GM12878 (cell line): Measurements from ENCODE around the gene EPAS1. TPM values are rescaled to one million over a fixed set of nuclear protein-coding genes. Genes with fewer than 3 reads are reported as not detected.

Source experiments
- ATAC-seq: fragments of 200-7000 bp; cut with Tn5 transposase; 3 replicates; pipeline ENCODE4 v1.9.1; 2020; ENCODE audit warnings: mild to moderate bottlenecking, moderate library complexity
- BruUV-seq: library from RNA; stranded (reverse); fragments of 400-500 nt; replicated peaks from 2 replicates; lab custom pipeline; 2021; lab: Mats Ljungman, UMichigan
- CTCF ChIA-PET: fragments of 300-600 bp; sonication (Branson Sonifier 250); formaldehyde crosslinking; extraction: SDS; loops from one replicate; lab custom pipeline; 2021; ENCODE audit warnings: inconsistent platforms; lab: Yijun Ruan, JAX
- POLR2A ChIA-PET: fragments of 350-600 bp; formaldehyde crosslinking; extraction: SDS; loops from one replicate; lab custom pipeline; 2021; ENCODE audit warnings: inconsistent platforms; lab: Charles Lee
- RAD21 ChIA-PET: fragments of 300-600 bp; sonication (Branson Sonifier 250); formaldehyde crosslinking; loops from one replicate; lab custom pipeline; 2023; ENCODE audit warnings: antibody characterized with exemption; ENCODE audit not compliant: unreplicated experiment; lab: Charles Lee
- SMC1A ChIA-PET: fragments of 300-600 bp; sonication (Branson Sonifier 250); formaldehyde crosslinking; loops from one replicate; lab custom pipeline; 2023; ENCODE audit not compliant: unreplicated experiment, uncharacterized antibody; lab: Charles Lee
- DNase-seq: peaks from one replicate; pipeline ENCODE4 v3.0.0-alpha.2; 2011; ENCODE audit warnings: low read depth, low spot score
- FAIRE-seq: peaks from 3 replicates; lab custom pipeline; 2011; peaks lifted over from hg19 to GRCh38; lab: Jason Lieb, UNC
- H2AFZ ChIP-seq: 2 replicates; pipeline ENCODE4 v1.6.0; 2011; ENCODE audit warnings: low read depth, low read length, control low read depth; ENCODE audit not compliant: control insufficient read depth
- H3K27ac ChIP-seq: 2 replicates; pipeline ENCODE4 v1.5.1; 2011; ENCODE audit warnings: control low read depth; ENCODE audit not compliant: control insufficient read depth, insufficient read depth
- H3K27me3 ChIP-seq, 2 experiments: replicated peaks in 1 of 2; 2 replicates each; pipeline versions ENCODE4 v1.6.0 to v1.6.1; 2011; ENCODE audit warnings: low read length in 1 of 2; ENCODE audit not compliant: control insufficient read depth in 2 of 2, insufficient read depth in 2 of 2
- H3K36me3 ChIP-seq, 2 experiments: 2 replicates each; pipeline ENCODE4 v1.5.1; 2011; ENCODE audit warnings: low read length in 1 of 2; ENCODE audit not compliant: control insufficient read depth in 2 of 2, insufficient read depth in 2 of 2
- H3K4me1 ChIP-seq: 2 replicates; pipeline ENCODE4 v1.6.1; 2011; ENCODE audit warnings: mild to moderate bottlenecking, low read length, moderate library complexity, mixed read lengths; ENCODE audit not compliant: control insufficient read depth, insufficient read depth
- H3K4me2 ChIP-seq: 2 replicates; pipeline ENCODE4 v1.6.0; 2011; ENCODE audit warnings: control low read depth; ENCODE audit not compliant: control insufficient read depth, insufficient read depth
- H3K4me3 ChIP-seq: fragments of 200-600 bp; sonication (generic); 2 replicates; pipeline ENCODE4 v1.5.1; 2016
- H3K79me2 ChIP-seq: 2 replicates; pipeline ENCODE4 v1.6.0; 2011; ENCODE audit warnings: low read length; ENCODE audit not compliant: control insufficient read depth, insufficient read depth
- H3K9ac ChIP-seq: 2 replicates; pipeline ENCODE4 v1.8.0; 2011; ENCODE audit warnings: low read length, control low read depth, mixed read lengths; ENCODE audit not compliant: control insufficient read depth, insufficient read depth
- H3K9me3 ChIP-seq: replicated peaks from 3 replicates; pipeline ENCODE4 v1.5.1; 2011; ENCODE audit warnings: mild to moderate bottlenecking, low read length; ENCODE audit not compliant: control insufficient read depth, insufficient read depth
- H4K20me1 ChIP-seq: 2 replicates; pipeline ENCODE4 v1.6.0; 2011; ENCODE audit not compliant: control insufficient read depth, insufficient read depth
- CBX5 ChIP-seq: sonication (generic); IDR thresholded peaks from 2 replicates; pipeline ENCODE4 v1.6.1; 2016; ENCODE audit warnings: low read depth, moderate library complexity, mild to moderate bottlenecking, inconsistent platforms
- CHD1 ChIP-seq: IDR thresholded peaks from 2 replicates; pipeline ENCODE4 v1.6.1; 2012; ENCODE audit warnings: low read depth, low read length, improper control_type of control experiment
- CHD2 ChIP-seq: IDR thresholded peaks from 2 replicates; pipeline ENCODE4 v1.6.1; 2011; ENCODE audit warnings: low read depth, low read length, improper control_type of control experiment, borderline replicate concordance
- IKZF2 ChIP-seq, 2 experiments: fragments of 450-650 bp; IDR thresholded peaks; 2 replicates each; pipeline ENCODE4 v1.6.1; 2017; ENCODE audit warnings: mild to moderate bottlenecking in 2 of 2, moderate library complexity in 2 of 2
- SMARCA5 ChIP-seq: fragments of 450-650 bp; IDR thresholded peaks from 2 replicates; pipeline ENCODE4 v1.6.1; 2017; ENCODE audit warnings: mild to moderate bottlenecking
- SUPT20H ChIP-seq: IDR thresholded peaks from 2 replicates; pipeline ENCODE4 v1.6.1; 2011; ENCODE audit warnings: low read depth, mild to moderate bottlenecking, low read length, moderate library complexity, borderline replicate concordance; ENCODE audit not compliant: control insufficient read depth
- ZNF274 ChIP-seq: IDR thresholded peaks from one replicate; pipeline ENCODE4 v1.8.0; 2011; ENCODE audit not compliant: insufficient read length, insufficient read depth
- ZNF384 ChIP-seq: IDR thresholded peaks from 2 replicates; pipeline ENCODE4 v1.6.1; 2012; ENCODE audit warnings: low read depth, mild to moderate bottlenecking, low read length, improper control_type of control experiment, borderline replicate concordance
- ZNF622 ChIP-seq: fragments of 450-650 bp; IDR thresholded peaks from 2 replicates; pipeline ENCODE4 v1.6.1; 2017; ENCODE audit warnings: mild to moderate bottlenecking, inconsistent platforms
- WGBS: methylation state at CpG from one replicate; pipeline ENCODE4 v1.1.6; 2016; ENCODE audit warnings: low lambda C conversion rate; ENCODE audit not compliant: insufficient replicate concordance, insufficient coverage; ENCODE audit errors: missing lambda C conversion rate; 5-methylcytosine and 5-hydroxymethylcytosine counted together
- in situ Hi-C: fragments of 300-500 bp; cut with MboI; formaldehyde crosslinking; loops from 9 replicates; pipeline ENCODE4 v1.14.3; 2018; ENCODE audit warnings: mixed read lengths
- intact Hi-C: fragments of 100-400 bp; cut with micrococcal nuclease; formaldehyde crosslinking; loops from one replicate; pipeline ENCODE4 v1.14.2; 2022; ENCODE audit not compliant: unreplicated experiment
- polyA plus RNA-seq, 11 experiments: library from polyadenylated mRNA; depleted of rRNA in 4 of 11; unstranded in 6 of 11; stranded (reverse) in 5 of 11; fragments of >200 nt; fragmentation: Nextera tagmentation in 4 of 11; fragmentation: Illumina TruSeq in 1 of 11; extraction: Ambion mirVana in 4 of 11; extraction: Trizol in 1 of 11; gene quantifications; 1 replicate in 1 of 11; 2 replicates in 10 of 11; pipeline versions ENCODE4 v1.2.1 to v1.2.3, GENCODE V29; 2011 to 2016; ENCODE audit warnings: inconsistent platforms in 2 of 11, missing spikeins in 2 of 11, low read depth in 1 of 11
- total RNA-seq, 4 experiments: library from RNA; depleted of rRNA in 3 of 4; stranded (reverse); fragments of >200 nt in 3 of 4; fragmentation: Illumina TruSeq in 1 of 4; extraction: Trizol in 1 of 4; gene quantifications; 2 replicates each; pipeline versions ENCODE4 v1.2.1 to v1.2.3, GENCODE V29; 2013 to 2021
- TF ChIP-seq, protein P1 (sequence below): fragments of 450-650 bp; IDR thresholded peaks from 2 replicates; pipeline ENCODE4 v1.6.1; 2018; ENCODE audit warnings: borderline replicate concordance, mild to moderate bottlenecking; ENCODE audit not compliant: partially characterized antibody
- TF ChIP-seq, protein P2 (sequence below): IDR thresholded peaks from 2 replicates; pipeline ENCODE4 v1.6.1; 2011; ENCODE audit warnings: borderline replicate concordance, low read depth, mild to moderate bottlenecking, moderate library complexity, low read length; ENCODE audit not compliant: insufficient read depth, poor library complexity, severe bottlenecking

Gene EPAS1
- total and polyA plus RNA-seq, 10 of the 15 experiments (the other 5 are each of a cell fraction or from before 2014, with no cell fraction given): 0.11 to 22.0 (median 1.3) TPM; not detected in 1

DNA sequence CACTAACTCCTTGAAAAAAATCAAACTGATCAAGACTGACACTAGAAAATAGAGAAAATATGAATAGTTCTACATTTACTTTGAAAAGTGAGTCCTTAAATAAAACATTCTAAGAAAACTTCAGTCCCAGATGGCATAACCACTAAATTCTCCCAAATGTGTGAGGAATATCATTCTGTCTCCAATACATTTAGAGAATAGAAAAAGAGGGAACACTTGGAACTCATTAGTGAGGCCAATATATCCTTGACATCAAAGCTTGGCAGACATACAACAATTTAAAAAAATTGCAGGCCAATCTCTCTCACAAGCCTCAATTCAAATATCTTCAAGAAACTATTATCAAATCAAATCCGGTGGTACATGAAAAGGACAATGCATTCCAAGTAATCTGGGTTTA is 102.8 kb downstream of the EPAS1 start:
- no peak overlapping the region for H3K9ac ChIP-seq
- no peaks in the 10 kb centered on the region for H4K20me1 ChIP-seq
- no TSS peak for BruUV-seq
- SMC1A ChIA-PET: interaction anchor here (2.1 kb wide), 1 partner anchor 250 kb away, joined by 4 read pairs; no protein-coding TSS in a partner anchor
- in situ Hi-C loops: no loop called here
- no peaks in the 10 kb centered on the region for H3K9me3 ChIP-seq
- no peak for ATAC-seq
- intact Hi-C loops: no loop called here
- peaks cover 0 to 2% of the 10 kb centered on the region in 2 experiments; a peak in 1 of 4 replicates for H3K27me3 ChIP-seq
- H3K4me2 ChIP-seq: no peak overlapping the region
- no peak overlapping the region for H2AFZ ChIP-seq
- CTCF ChIA-PET: no interaction called here
- no peaks in the 10 kb centered on the region for H3K36me3 ChIP-seq
- FAIRE-seq: no peak
- WGBS: 56% methylated on average over 1 of the region's 1 CpG
- RAD21 ChIA-PET: no interaction called here
- no peaks in the 10 kb centered on the region for H3K4me1 ChIP-seq
- no peak overlapping the region for H3K4me3 ChIP-seq
- H3K27ac ChIP-seq: no peak overlapping the region
- TF ChIP-seq, protein P1, sequence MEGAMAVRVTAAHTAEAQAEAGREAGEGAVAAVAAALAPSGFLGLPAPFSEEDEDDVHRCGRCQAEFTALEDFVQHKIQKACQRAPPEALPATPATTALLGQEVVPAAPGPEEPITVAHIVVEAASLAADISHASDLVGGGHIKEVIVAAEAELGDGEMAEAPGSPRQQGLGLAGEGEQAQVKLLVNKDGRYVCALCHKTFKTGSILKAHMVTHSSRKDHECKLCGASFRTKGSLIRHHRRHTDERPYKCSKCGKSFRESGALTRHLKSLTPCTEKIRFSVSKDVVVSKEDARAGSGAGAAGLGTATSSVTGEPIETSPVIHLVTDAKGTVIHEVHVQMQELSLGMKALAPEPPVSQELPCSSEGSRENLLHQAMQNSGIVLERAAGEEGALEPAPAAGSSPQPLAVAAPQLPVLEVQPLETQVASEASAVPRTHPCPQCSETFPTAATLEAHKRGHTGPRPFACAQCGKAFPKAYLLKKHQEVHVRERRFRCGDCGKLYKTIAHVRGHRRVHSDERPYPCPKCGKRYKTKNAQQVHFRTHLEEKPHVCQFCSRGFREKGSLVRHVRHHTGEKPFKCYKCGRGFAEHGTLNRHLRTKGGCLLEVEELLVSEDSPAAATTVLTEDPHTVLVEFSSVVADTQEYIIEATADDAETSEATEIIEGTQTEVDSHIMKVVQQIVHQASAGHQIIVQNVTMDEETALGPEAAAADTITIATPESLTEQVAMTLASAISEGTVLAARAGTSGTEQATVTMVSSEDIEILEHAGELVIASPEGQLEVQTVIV: no peak
- TF ChIP-seq SMARCA5: no peak
- TF ChIP-seq, protein P2, sequence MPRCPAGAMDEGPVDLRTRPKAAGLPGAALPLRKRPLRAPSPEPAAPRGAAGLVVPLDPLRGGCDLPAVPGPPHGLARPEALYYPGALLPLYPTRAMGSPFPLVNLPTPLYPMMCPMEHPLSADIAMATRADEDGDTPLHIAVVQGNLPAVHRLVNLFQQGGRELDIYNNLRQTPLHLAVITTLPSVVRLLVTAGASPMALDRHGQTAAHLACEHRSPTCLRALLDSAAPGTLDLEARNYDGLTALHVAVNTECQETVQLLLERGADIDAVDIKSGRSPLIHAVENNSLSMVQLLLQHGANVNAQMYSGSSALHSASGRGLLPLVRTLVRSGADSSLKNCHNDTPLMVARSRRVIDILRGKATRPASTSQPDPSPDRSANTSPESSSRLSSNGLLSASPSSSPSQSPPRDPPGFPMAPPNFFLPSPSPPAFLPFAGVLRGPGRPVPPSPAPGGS: no peak
- no peak for TF ChIP-seq CHD1
- no peak for TF ChIP-seq IKZF2 (IDR thresholded peaks at IDR 0.05)
- TF ChIP-seq CBX5: no peak
- no peak for TF ChIP-seq SUPT20H
- no peak for TF ChIP-seq CHD2
- TF ChIP-seq ZNF622: no peak
- TF ChIP-seq ZNF384: no peak
- TF ChIP-seq ZNF274: no peak
- H3K79me2 ChIP-seq: no peaks in the 10 kb centered on the region
- POLR2A ChIA-PET: no interaction called here
- DNase-seq: no peak
